VCaP (cell line): Measurements from ENCODE around the gene SASH3.

Source experiments
- H3K27ac ChIP-seq: fragments of 450-650 bp; 2 replicates; pipeline ENCODE4 v1.5.1; 2017
- CTCF ChIP-seq: fragments of 450-650 bp; conservative IDR thresholded peaks from 2 replicates; pipeline ENCODE4 v1.5.1; 2017; ENCODE audit warnings: mild to moderate bottlenecking, moderate library complexity

Gene SASH3

DNA sequence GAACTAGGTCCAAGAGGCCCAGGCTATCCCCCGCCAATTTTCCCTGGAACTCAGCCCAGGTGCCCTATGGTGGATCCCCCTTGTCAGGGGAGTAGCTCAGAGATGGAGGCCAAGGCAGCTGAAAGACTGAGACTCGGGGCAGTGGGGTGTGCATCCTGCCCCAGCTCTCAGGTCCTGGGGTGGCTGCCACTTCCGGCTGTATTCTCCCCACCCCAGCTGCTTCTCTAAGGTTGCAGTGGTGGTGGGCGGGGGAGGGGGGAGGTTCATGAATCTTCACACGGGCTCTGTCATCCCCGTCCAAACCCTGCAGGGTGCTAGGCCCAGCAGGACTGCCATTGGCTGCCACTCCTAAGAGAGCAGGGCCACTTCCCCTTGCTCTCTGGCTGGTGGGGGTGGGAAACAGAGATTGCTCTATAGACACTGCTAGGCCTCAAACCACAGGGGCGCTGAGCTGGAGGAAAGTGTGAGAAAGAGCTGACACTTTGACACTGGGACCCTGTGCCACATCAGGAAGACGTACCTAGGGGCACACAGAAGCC, 1.5 kb downstream of the SASH3 start:
- no peak overlapping the region for H3K27ac ChIP-seq
- no peak for TF ChIP-seq CTCF

DNA sequence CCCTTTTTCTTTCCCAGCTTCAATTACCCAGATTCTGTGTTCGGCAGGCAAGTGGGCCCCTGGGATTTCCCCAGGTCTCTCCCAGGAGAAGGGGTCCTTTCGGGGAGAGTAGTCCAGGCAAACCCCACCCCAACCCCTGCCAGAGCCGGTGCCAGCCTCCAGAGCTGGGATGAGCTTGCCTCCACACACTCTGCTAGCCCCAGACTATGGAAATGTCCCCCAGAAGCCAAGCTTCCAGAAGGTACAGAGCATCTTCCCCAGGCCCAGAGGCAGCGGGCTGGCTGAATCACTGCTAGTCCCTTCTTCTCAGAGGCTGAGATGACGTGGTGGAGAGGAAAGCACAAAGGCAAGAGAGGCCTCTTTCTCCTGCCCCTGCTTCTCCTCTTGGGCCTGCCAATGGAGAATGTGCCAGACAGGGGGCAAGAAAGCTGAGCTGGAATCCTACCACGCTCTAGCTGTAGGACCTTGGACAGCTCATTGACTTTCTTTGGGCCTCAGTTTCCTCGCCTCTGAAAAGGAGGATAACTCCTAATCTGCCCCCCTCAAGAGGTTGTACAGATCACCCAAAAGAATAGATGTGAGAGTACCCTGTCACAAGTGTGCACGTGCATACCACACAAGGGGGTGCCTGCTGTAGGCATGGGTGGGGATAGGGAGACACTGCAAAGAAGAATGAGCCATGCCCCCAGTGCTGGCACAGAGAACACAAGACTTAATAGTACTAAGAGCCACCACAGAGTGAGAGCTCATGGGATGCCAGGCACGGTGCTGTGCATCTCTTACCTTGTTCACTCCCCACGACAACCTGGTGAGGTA, 2.1 kb downstream of the SASH3 start:
- no peak for TF ChIP-seq CTCF
- no peak overlapping the region for H3K27ac ChIP-seq

- no peak overlapping the region for H3K27ac ChIP-seq
- no peak for TF ChIP-seq CTCF
These were observed 3.0 kb downstream of the SASH3 start for GRCh38 chrX:129782706-129783105.

DNA sequence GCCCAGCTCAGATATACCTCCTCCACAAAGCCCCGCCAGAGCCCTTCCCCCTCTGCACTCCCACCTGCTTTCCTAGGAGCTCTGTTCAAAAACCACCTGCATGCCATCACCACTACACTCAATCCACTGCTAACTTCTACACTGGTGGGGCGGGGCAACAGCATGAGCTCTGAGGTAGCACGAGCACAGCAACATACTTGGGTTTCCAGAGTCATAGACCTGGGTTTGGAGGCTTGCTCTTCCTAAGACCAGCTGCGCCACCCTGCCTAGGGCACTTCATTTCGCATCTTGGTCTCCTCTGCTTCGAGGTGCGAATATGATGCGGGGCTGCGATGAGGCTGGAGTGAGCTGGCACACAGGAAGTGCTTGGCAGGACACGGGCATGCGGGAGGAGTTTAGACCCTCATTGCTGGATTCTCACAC, 3.6 kb downstream of the SASH3 start:
- H3K27ac ChIP-seq = no peak overlapping the region
- TF ChIP-seq CTCF = no peak

DNA sequence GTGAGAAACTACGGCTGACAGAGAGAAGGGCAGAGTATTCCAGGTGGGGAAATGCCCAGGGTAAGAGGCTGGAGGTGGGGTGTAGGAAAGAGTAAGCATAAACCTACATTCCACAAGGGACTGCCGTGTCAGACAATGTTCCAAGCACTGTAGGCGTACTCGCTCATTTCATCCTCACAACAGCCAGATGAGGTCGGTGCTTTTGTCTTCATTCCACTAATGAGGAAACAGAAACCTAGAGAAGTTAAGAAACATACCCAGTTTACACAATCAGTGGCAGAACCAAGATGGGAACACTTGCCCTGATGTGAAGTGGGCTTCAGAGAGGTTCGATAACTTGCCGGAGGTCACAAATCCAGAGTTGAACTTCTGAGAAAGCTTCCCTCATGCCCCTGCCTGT, 4.6 kb downstream of the SASH3 start:
- H3K27ac ChIP-seq = no peak overlapping the region

GRCh38 chrX:129785160-129785947, 5.6 kb downstream of the SASH3 start:
- H3K27ac ChIP-seq = no peak overlapping the region
- TF ChIP-seq CTCF = no peak

More for the DNA sequence above, 4.6 kb downstream of the SASH3 start:
- TF ChIP-seq CTCF = no peak

DNA sequence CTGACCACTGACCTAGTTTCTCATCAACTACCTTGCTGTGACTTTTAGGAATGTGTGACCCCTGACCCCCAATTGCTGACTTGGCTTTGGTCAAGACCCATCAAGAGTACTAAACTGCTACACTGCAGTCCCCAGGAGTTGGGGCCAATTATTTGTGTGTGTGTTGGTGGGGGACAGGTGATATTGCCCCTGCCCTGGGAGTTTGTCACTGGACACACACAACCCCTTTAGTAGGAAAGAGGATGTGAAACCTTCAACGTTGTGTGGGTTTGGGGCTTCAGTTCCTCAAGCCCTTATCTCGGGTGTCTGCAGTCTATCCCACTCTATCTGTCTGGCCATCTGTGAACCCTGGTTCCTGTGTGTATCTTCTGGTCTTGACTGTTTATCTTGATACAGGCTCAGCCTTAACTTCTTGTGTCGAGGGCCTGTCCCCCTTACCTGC, 6.5 kb downstream of the SASH3 start:
- H3K27ac ChIP-seq = no peak overlapping the region
- no peak for TF ChIP-seq CTCF
